Peyer's patch (tissue), 4 donors: ENCODE results near the gene RECK. TPM values are rescaled to one million over a fixed set of nuclear protein-coding genes. Genes with fewer than 3 reads are reported as not detected.

Experiments
- DNase-seq, 3 donors: peaks; one replicate each; pipeline ENCODE4 v3.0.0-alpha.2; 2017 to 2019
- H3K27ac ChIP-seq, 4 donors: fragments of 200-600 bp; sonication (generic); one replicate each; pipeline ENCODE4 v1.5.1; 2016 to 2019
- H3K27me3 ChIP-seq, 2 donors: fragments of 200-600 bp; sonication (generic); one replicate each; pipeline ENCODE4 v1.5.1; 2019
- H3K36me3 ChIP-seq, 3 donors: fragments of 200-600 bp; sonication (generic); one replicate each; pipeline ENCODE4 v1.5.1; 2016 to 2019
- H3K4me1 ChIP-seq, 4 donors: fragments of 200-600 bp; sonication (generic); one replicate each; pipeline ENCODE4 v1.5.1; 2016 to 2019
- H3K4me3 ChIP-seq, 4 donors: fragments of 200-600 bp; sonication (generic); 1 replicate in 3 of 4; 2 replicates in 1 of 4; pipeline ENCODE4 v1.5.1; 2016 to 2019; ENCODE audit warnings: mild to moderate bottlenecking in 1 of 4
- H3K9me3 ChIP-seq, 4 donors: fragments of 200-600 bp; sonication (generic); one replicate each; pipeline ENCODE4 v1.5.1; 2016 to 2019; ENCODE audit warnings: mild to moderate bottlenecking in 1 of 4
- POLR2A ChIP-seq, 2 donors: fragments of 450-650 bp; IDR thresholded peaks; one replicate each; pipeline ENCODE4 v1.5.1; 2017; ENCODE audit warnings: antibody characterized with exemption in 2 of 2, mild to moderate bottlenecking in 2 of 2, moderate library complexity in 2 of 2
- total RNA-seq, 4 donors: library from RNA; depleted of rRNA; stranded (reverse); fragments of >200 nt; gene quantifications; one replicate each; pipeline ENCODE4 v1.1.0, GENCODE V29; 2016
- TF ChIP-seq, protein P1 (sequence below), 6 experiments: fragments of 450-650 bp in 4 of 6; fragments of 200-600 bp in 2 of 6; sonication (generic) in 1 of 6; IDR thresholded peaks; one replicate each; pipeline ENCODE4 v1.5.1; 2017 to 2019; ENCODE audit warnings: antibody characterized with exemption in 6 of 6, mild to moderate bottlenecking in 3 of 6, moderate library complexity in 1 of 6

Gene RECK
- total RNA-seq, 4 donors from 2014 or later, result 1.9 to 8.3 (median 5.9) TPM

DNA sequence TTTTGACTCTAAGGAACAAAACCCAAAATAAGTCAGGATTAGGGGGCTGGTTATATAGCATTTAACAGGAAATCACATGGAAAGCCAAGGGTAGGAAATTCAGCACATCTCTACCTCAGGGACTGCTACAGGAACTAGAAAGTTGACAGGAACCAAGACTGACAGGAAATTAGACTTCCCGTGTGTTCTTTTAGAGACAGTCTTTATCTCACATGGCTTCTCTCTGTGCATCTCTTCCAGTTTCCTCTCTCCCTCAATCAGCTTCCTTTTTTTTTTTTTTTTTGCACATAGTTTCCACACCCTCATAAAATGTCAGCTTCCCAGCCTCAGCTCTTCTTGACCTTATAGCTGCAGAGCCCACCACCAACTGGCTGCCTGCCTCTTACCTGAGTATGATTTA is 4.8 kb downstream of the RECK start:
- H3K36me3 ChIP-seq, result no peaks in the 10 kb centered on the region
- H3K9me3 ChIP-seq, result no peaks in the 10 kb centered on the region
- H3K4me3 ChIP-seq, result no peak overlapping the region
- no peaks in the 10 kb centered on the region for H3K27me3 ChIP-seq
- no peak overlapping the region for H3K27ac ChIP-seq
- TF ChIP-seq, protein P1, sequence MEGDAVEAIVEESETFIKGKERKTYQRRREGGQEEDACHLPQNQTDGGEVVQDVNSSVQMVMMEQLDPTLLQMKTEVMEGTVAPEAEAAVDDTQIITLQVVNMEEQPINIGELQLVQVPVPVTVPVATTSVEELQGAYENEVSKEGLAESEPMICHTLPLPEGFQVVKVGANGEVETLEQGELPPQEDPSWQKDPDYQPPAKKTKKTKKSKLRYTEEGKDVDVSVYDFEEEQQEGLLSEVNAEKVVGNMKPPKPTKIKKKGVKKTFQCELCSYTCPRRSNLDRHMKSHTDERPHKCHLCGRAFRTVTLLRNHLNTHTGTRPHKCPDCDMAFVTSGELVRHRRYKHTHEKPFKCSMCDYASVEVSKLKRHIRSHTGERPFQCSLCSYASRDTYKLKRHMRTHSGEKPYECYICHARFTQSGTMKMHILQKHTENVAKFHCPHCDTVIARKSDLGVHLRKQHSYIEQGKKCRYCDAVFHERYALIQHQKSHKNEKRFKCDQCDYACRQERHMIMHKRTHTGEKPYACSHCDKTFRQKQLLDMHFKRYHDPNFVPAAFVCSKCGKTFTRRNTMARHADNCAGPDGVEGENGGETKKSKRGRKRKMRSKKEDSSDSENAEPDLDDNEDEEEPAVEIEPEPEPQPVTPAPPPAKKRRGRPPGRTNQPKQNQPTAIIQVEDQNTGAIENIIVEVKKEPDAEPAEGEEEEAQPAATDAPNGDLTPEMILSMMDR (IDR thresholded peaks at IDR 0.05), result no peak
- TF ChIP-seq POLR2A (IDR thresholded peaks at IDR 0.05), result no peak
- H3K4me1 ChIP-seq, result peaks cover 0 to 15% (median 2%) of the 10 kb centered on the region in 4 donors
- DNase-seq, result no peak

DNA sequence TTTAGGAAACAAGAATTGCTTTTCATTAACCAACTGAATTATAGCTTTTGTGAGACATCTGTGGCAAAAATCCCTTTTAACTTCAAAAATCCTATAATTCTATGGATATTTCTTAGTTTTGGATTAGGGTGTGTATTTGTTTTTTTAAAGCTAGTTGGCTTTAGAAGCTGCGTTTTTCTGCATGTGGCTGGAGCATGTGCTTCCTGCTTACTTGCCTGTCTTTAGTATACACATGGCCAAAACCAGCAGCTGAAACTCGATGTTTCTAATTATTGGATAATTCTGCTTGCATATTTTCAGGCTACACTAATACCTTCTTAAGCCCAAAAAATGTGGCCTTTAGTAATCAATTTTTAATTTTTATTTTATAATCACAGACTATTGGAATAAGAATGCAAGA is 8.9 kb downstream of the RECK start:
- no peak for DNase-seq
- Histone ChIP-seq H3K27ac (no peak overlapping the region), H3K9me3 (no peaks in the 10 kb centered on the region), H3K4me1 (peaks cover 0 to 3% (median 0%) of the 10 kb centered on the region in 4 donors), H3K36me3 (no peaks in the 10 kb centered on the region), H3K4me3 (no peak overlapping the region), H3K27me3 (no peaks in the 10 kb centered on the region)
- TF ChIP-seq, protein P1 (IDR thresholded peaks at IDR 0.05), result no peak
- TF ChIP-seq POLR2A (IDR thresholded peaks at IDR 0.05), result no peak

DNA sequence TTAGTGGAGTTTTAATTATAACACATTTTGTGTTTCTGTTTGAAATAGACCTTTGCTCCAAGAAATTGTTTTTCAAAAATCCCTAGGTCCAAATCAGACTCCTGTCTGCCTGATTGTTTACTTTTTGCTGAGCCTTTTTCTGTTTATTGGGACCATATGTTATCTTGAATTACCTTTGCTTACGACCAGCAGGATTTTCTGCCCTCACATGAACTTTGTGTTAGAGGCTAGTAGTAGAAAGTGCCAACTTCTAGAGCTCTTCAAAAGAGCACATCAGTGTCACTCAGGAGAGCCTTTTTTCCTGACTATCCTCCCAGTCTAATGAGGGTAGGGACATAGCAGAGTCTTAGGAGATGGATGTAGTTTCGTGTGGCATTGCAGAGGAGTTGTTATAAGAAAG is 10.2 kb downstream of the RECK start:
- H3K27ac ChIP-seq, result no peak overlapping the region
- H3K4me3 ChIP-seq, result no peak overlapping the region
- H3K9me3 ChIP-seq, result no peaks in the 10 kb centered on the region
- H3K27me3 ChIP-seq, result no peaks in the 10 kb centered on the region
- TF ChIP-seq, protein P1 (IDR thresholded peaks at IDR 0.05), result no peak
- no peak for TF ChIP-seq POLR2A (IDR thresholded peaks at IDR 0.05)
- H3K36me3 ChIP-seq, result no peaks in the 10 kb centered on the region
- peaks cover 0 to 3% (median 0%) of the 10 kb centered on the region in 4 donors for H3K4me1 ChIP-seq
- no peak for DNase-seq

DNA sequence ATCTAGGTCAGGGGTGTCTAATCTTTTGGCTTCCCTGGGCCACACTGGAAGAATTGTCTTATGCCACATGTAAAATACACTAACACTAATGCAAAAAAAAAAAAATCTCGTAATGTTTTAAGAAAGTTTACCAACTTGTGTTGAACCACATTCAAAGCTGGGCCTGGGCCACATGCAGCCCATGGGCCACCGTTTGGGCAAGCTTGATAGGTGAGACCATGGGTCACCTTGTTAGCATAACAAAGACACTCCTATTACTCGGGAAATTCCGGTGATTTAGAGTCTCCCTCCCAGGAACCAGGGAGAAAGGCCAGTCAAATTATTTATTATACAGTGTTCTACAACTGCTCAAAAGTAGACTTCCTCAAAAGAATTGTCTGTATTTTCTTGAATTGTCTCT is 12.7 kb downstream of the RECK start:
- no peak for DNase-seq
- Histone ChIP-seq H3K9me3 (no peaks in the 10 kb centered on the region), H3K4me3 (no peak overlapping the region)

DNA sequence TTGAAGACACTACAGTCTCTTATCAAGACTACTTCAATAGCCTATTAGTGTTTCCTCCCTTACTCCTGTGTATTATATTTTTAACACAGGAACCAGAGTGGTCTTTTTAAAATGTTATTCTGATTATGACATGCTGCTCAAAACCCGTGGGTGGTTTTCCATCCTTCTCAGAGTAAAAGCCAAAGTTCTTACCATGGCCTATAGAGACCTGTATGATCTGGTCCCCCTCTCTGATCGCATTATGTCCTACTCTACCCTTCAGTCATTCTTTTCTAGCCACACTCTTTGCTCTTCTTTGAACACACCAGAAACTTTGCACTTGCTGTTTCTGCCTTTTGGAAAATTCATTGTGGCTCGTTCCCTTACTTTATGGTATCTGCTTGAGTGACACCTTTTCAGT is 13.8 kb downstream of the RECK start:
- H3K4me3 ChIP-seq, result no peak overlapping the region
- H3K9me3 ChIP-seq, result no peaks in the 10 kb centered on the region
- H3K27me3 ChIP-seq, result no peaks in the 10 kb centered on the region
- TF ChIP-seq, protein P1 (IDR thresholded peaks at IDR 0.05), result no peak
- TF ChIP-seq POLR2A (IDR thresholded peaks at IDR 0.05), result no peak
- no peaks in the 10 kb centered on the region for H3K36me3 ChIP-seq
- DNase-seq, result no peak
- no peak overlapping the region for H3K27ac ChIP-seq
- peaks cover 0 to 3% (median 0%) of the 10 kb centered on the region in 4 donors for H3K4me1 ChIP-seq

More for the DNA sequence above, 12.7 kb downstream of the RECK start:
- no peak overlapping the region for H3K27ac ChIP-seq
- no peaks in the 10 kb centered on the region for H3K27me3 ChIP-seq
- peaks cover 0 to 3% (median 0%) of the 10 kb centered on the region in 4 donors for H3K4me1 ChIP-seq
- no peaks in the 10 kb centered on the region for H3K36me3 ChIP-seq
- TF ChIP-seq, protein P1 (IDR thresholded peaks at IDR 0.05), result no peak

DNA sequence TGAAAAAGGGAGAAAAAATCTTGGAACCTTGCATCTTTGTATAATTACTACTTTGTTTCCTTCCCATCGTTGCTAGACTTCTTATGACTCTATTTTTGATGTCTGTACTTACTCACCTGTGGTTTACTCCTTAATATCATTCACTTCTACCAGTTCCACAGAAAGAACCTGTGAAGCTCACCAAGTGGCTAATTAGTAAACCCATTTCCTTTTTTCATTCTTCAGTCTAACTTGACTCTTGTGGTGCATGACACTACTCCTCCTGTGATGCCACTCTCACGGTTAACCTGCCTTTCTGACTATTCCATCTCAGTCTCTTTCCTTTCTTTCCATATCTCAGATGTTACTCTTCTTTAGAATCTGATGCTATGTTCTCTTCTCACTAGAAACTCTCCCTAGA is 14.6 kb downstream of the RECK start:
- Histone ChIP-seq H3K4me1 (peaks cover 0 to 3% (median 0%) of the 10 kb centered on the region in 4 donors), H3K4me3 (no peak overlapping the region), H3K36me3 (no peaks in the 10 kb centered on the region), H3K9me3 (no peaks in the 10 kb centered on the region), H3K27me3 (no peaks in the 10 kb centered on the region), H3K27ac (no peak overlapping the region)
- no peak for TF ChIP-seq POLR2A (IDR thresholded peaks at IDR 0.05)
- TF ChIP-seq, protein P1 (IDR thresholded peaks at IDR 0.05), result no peak
- no peak for DNase-seq
